PFSK-1 (cell line): ENCODE data around the gene SCAF4.
A peak's percentile ranks its signal among the peaks of the same experiment; 100 is the strongest.

Experiments
- FOXP2 ChIP-seq: optimal IDR thresholded peaks from 2 replicates; pipeline ENCODE3; 2011; ENCODE audit warnings: borderline replicate concordance, control low read depth, inconsistent platforms; ENCODE audit not compliant: insufficient read depth; ENCODE audit errors: extremely low read length, extremely low read depth
- POLR2AphosphoS5 ChIP-seq: IDR thresholded peaks from 2 replicates; pipeline ENCODE4 v1.6.1; 2012; ENCODE audit warnings: low read depth, mild to moderate bottlenecking, control low read depth, low read length, moderate library complexity
- REST ChIP-seq, 2 experiments: IDR thresholded peaks; 2 replicates each; pipeline versions ENCODE4 v1.6.1 to v1.8.0; 2011 to 2012; ENCODE audit warnings: low read depth in 2 of 2, low read length in 2 of 2, control low read depth in 1 of 2, inconsistent platforms in 1 of 2, mild to moderate bottlenecking in 1 of 2, moderate library complexity in 1 of 2; ENCODE audit not compliant: insufficient read depth in 1 of 2
- SIN3A ChIP-seq: IDR thresholded peaks from 2 replicates; pipeline ENCODE4 v1.6.1; 2012; ENCODE audit warnings: mild to moderate bottlenecking, low read length, moderate library complexity, borderline replicate concordance; ENCODE audit not compliant: insufficient read depth
- TAF1 ChIP-seq: IDR thresholded peaks from 2 replicates; pipeline ENCODE4 v1.6.1; 2012; ENCODE audit warnings: low read length, control low read depth, borderline replicate concordance; ENCODE audit not compliant: insufficient read depth

The SCAF4 gene

GRCh38 chr21:31735511-31735992 lies 3.6 kb upstream of the SCAF4 start:
- TF ChIP-seq REST (IDR thresholded peaks at IDR 0.05; ENCODE audit: insufficient read depth in 1 of 2, low read depth in 2 of 2, low read length in 2 of 2) (no peak), TAF1 (no peak), POLR2AphosphoS5 (no peak), FOXP2 (no peak), SIN3A (no peak)

GRCh38 chr21:31733551-31734149 lies 1.7 kb upstream of the SCAF4 start:
- TF ChIP-seq POLR2AphosphoS5 (no peak), FOXP2 (peak; percentile 38), REST (IDR thresholded peaks at IDR 0.05; ENCODE audit: insufficient read depth in 1 of 2, low read depth in 2 of 2, low read length in 2 of 2) (peak in 1 of 2 experiments; percentile 27; a peak in 1 of 4 replicates), SIN3A (0 out of 2 replicates have a peak, but pooled peaks have one; percentile 24)

- TF ChIP-seq SIN3A (no peak), FOXP2 (no peak), REST (IDR thresholded peaks at IDR 0.05; ENCODE audit: insufficient read depth in 1 of 2, low read depth in 2 of 2, low read length in 2 of 2) (no peak), TAF1 (0 out of 2 replicates have a peak, but pooled peaks have one; percentile 24), POLR2AphosphoS5 (no peak)
Measured at GRCh38 chr21:31732597-31733550, 956 bp upstream of the SCAF4 start.

- TF ChIP-seq SIN3A: no peak
- TF ChIP-seq REST (IDR thresholded peaks at IDR 0.05; ENCODE audit: insufficient read depth in 1 of 2, low read depth in 2 of 2, low read length in 2 of 2): no peak
- TF ChIP-seq TAF1: no peak; the same call in 1 of the 2 replicates
- no peak for TF ChIP-seq FOXP2
- no peak for TF ChIP-seq POLR2AphosphoS5
Measured at GRCh38 chr21:31731056-31731856, 662 bp downstream of the SCAF4 start.
